CD1c-positive myeloid dendritic cell (primary cell): ENCODE measurements around the gene COG8.

Experiments
- DNase-seq: peaks from one replicate; pipeline ENCODE4 v3.0.0-alpha.2; 2016; ENCODE audit errors: extremely low spot score

COG8 gene

DNA sequence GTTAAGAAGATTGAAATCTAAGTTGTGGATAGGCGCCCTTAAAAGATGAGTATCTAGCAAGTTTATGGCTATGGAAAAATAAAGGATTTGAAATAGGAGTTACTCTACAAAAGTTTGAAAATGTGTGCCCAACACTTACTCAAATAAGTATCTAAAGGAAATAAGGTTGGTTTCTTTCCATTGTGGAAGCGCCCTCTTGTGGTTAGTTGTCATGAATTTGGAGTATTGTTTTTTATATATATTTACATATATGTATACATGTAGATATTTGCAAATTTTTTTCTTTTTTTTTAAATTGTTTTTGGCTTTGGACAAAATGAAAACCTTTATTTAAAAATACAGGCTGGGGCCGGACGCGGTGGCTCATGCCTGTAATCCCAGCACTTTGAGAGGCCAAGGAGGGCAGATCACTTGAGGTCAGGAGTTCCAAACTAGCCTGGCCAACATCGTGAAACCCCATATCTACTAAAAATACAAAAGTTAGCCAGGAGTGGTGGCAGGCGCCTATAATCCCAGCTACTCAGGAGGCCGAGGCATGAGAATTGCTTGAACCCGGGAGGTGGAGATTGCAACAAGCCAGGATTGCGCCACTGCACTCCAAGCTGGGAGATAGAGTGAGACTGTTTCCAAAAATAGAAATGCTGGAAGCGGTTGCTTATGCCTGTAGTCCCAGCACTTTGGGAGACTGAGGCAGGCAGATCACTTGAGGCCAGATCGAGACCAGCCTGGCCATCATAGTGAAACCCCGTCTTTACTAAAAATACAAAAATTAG is 52.2 kb downstream of the COG8 start:
- DNase-seq: peak; percentile 78

DNA sequence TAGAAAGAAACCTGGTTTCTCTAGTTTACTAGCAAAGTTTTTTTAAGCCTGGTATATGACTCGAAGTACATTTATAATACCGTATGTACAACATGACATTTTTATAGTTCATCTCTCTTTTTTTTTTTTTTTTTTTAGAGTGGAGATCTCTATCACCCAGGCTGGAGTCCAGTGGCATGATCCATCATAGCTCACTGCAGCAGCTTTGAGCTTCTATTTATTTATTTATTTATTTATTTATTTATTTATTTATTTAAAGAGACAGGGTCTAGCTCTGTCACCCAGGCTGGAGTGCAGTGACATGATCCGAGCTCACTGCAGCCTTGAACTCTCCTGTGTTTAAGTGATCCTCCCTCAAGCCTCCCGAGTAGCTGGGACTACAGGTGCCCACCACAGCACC is 54.1 kb downstream of the COG8 start:
- no peak for DNase-seq

DNA sequence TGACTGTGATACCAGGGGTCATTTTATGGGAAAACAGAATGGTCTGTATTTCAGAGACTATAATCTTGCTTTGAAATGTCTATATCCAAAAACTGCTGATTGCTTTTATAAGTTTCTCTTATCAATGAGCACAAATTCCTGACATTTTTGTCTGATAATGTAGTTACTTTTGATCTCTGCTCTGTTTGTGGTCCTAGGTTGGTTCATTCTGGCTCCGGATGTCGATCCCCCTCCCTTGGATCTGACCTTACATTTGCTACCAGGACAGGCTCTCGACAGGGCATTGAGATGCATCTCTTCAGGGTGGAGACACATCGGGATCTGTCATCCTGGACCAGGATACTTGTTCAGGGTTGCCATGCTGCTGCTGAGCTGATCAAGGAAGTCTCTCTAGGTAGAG is 55.5 kb downstream of the COG8 start:
- no peak for DNase-seq

DNA sequence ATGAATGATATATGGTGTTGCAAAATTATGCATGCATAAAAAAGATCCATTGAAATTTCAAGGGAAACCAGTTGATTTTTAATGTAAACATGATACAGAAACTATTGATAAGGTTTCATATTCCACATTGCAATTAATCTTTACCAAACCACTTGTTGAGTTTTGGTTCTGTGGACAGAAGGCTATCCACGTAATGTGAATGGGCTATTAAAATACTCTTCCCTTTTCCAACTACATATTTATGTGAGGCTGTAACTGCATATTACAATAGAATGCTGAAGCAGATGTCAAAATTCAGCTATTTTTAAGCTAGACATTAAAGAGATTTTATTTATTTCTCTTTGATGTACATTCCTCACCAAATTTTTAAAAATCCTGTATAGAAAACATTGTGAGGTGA is 62.0 kb downstream of the COG8 start:
- DNase-seq: no peak
